ENCODE data around the gene CNNM4.
A peak's percentile ranks its signal among the peaks of the same experiment; 100 is the strongest.

CNNM4 gene

DNA sequence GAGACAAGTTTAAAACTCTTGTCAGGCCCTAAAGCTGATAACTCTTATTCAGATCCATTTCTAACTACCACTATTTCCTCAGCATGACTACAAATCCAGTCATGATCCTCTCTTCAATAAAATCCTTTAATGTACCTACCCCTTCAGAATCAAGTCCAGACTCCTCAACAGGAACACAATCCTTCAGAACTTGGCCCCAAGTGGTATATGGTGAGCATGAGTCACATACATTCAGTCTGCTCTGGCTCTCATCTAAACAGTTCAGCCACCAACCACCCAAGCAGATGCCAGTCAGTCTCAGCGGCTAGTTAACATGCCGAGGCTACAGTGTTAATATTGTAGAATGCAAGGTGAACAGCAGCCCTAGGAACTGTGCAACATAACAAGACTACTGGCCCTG lies 30.5 kb upstream of the CNNM4 start:
- H3K4me3 ChIP-seq (ENCODE audit: low read length), result no peak overlapping the region
- peak; percentile 26 for DNase-seq (ENCODE audit: low read depth)
- TF ChIP-seq, protein P1, sequence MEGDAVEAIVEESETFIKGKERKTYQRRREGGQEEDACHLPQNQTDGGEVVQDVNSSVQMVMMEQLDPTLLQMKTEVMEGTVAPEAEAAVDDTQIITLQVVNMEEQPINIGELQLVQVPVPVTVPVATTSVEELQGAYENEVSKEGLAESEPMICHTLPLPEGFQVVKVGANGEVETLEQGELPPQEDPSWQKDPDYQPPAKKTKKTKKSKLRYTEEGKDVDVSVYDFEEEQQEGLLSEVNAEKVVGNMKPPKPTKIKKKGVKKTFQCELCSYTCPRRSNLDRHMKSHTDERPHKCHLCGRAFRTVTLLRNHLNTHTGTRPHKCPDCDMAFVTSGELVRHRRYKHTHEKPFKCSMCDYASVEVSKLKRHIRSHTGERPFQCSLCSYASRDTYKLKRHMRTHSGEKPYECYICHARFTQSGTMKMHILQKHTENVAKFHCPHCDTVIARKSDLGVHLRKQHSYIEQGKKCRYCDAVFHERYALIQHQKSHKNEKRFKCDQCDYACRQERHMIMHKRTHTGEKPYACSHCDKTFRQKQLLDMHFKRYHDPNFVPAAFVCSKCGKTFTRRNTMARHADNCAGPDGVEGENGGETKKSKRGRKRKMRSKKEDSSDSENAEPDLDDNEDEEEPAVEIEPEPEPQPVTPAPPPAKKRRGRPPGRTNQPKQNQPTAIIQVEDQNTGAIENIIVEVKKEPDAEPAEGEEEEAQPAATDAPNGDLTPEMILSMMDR (conservative IDR thresholded peaks at IDR 0.05; ENCODE audit: low read length), result no peak

- no peak overlapping the region for H3K4me3 ChIP-seq (ENCODE audit: low read length)
- TF ChIP-seq, protein P1 (conservative IDR thresholded peaks at IDR 0.05; ENCODE audit: low read length), result no peak
- no peak for DNase-seq (ENCODE audit: low read depth)
These were observed 26.8 kb upstream of the CNNM4 start for GRCh38 chr2:96733931-96734330.

DNA sequence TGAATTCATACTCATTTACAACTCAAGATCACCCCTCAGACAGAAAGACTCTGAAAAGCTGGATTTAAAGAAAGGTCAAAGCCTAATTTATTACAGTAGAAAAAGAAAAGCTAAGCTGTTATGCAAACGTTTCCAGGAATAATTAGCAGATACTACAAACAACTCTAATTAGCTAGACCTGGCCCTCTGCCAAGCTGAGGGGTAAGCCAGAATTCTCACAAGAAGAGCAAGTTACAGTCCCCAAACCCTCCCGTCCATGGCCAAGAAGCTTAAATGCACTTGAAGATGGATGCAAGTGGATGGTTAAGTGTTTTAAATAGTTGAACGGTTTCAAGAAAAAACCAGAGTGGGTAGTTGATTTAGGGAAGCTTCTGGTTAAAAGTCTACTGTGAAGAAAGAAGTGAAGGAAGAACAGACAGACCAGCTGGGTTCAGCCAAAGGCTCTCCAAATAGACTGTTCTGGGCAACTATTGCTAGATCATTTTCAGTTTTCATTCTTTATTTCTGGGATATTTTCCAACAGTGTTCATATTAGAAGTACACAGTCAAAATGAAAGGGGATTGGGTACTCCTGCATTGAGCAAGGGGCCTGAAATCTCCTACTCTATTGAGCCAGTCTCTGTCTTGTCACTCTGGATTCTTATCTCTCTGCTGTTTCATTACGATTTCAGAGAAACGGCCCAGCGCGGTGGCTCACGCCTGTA lies 25.7 kb upstream of the CNNM4 start:
- no peak for DNase-seq (ENCODE audit: low read depth)
- TF ChIP-seq, protein P1 (conservative IDR thresholded peaks at IDR 0.05; ENCODE audit: low read length), result no peak
- H3K4me3 ChIP-seq (ENCODE audit: low read length), result no peak overlapping the region

- no peak for DNase-seq (ENCODE audit: low read depth)
- H3K4me3 ChIP-seq (ENCODE audit: low read length), result no peak overlapping the region
These were observed 23.5 kb upstream of the CNNM4 start for GRCh38 chr2:96737251-96737650.

GRCh38 chr2:96737831-96738230 lies 22.9 kb upstream of the CNNM4 start:
- no peak for DNase-seq (ENCODE audit: low read depth)
- H3K4me3 ChIP-seq (ENCODE audit: low read length), result no peak overlapping the region
- TF ChIP-seq, protein P1 (conservative IDR thresholded peaks at IDR 0.05; ENCODE audit: low read length), result no peak

More at GRCh38 chr2:96737251-96737650, 23.5 kb upstream of the CNNM4 start:
- TF ChIP-seq, protein P1 (conservative IDR thresholded peaks at IDR 0.05; ENCODE audit: low read length), result no peak

- H3K4me3 ChIP-seq (ENCODE audit: low read length), result peak overlapping the region; percentile 88
- TF ChIP-seq, protein P1 (conservative IDR thresholded peaks at IDR 0.05; ENCODE audit: low read length), result no peak
- no peak for DNase-seq (ENCODE audit: low read depth)
These were observed 21.5 kb upstream of the CNNM4 start for GRCh38 chr2:96739076-96739632.

All from AG10803 (cell line).